Activated B cell treated with CpG ODN at 0.5 μM for 24 hours (primary cell): ENCODE data around the gene MAP3K21. TPM values are rescaled to one million over a fixed set of nuclear protein-coding genes. Genes with fewer than 3 reads are reported as not detected.

Experiments used
- ATAC-seq: fragments of 200-7000 bp; cut with Tn5 transposase; one replicate; pipeline ENCODE4 v1.10.0; 2021; ENCODE audit warnings: low read depth, mild to moderate bottlenecking, moderate library complexity
- CTCF ChIA-PET: fragments of 350-600 bp; sonication (Branson Sonifier 250); formaldehyde crosslinking; loops from one replicate; lab custom pipeline; 2021; ENCODE audit warnings: antibody characterized with exemption; lab: Charles Lee
- POLR2A ChIA-PET: fragments of 350-600 bp; sonication (Branson Sonifier 250); formaldehyde crosslinking; loops from one replicate; lab custom pipeline; 2021; ENCODE audit warnings: antibody characterized with exemption; lab: Charles Lee
- DNase-seq: peaks from one replicate; pipeline ENCODE4 v3.0.0; 2022
- H3K27ac Mint-ChIP-seq: one replicate; pipeline ENCODE4 v1.8.0; 2020; ENCODE audit warnings: mixed read lengths
- H3K27me3 Mint-ChIP-seq: one replicate; pipeline ENCODE4 v1.8.0; 2021; ENCODE audit warnings: mixed read lengths
- H3K36me3 Mint-ChIP-seq: one replicate; pipeline ENCODE4 v1.8.0; 2021; ENCODE audit warnings: low read depth, mixed read lengths
- H3K4me1 Mint-ChIP-seq: one replicate; pipeline ENCODE4 v1.8.0; 2021; ENCODE audit warnings: mixed read lengths
- H3K4me3 Mint-ChIP-seq: one replicate; pipeline ENCODE4 v1.8.0; 2020; ENCODE audit warnings: mild to moderate bottlenecking, mixed read lengths
- H3K9me3 Mint-ChIP-seq: one replicate; pipeline ENCODE4 v1.8.0; 2020; ENCODE audit warnings: mixed read lengths
- intact Hi-C: fragments of 100-400 bp; cut with micrococcal nuclease; formaldehyde crosslinking; loops from one replicate; pipeline ENCODE4 v1.15.1; 2024
- total RNA-seq: library from RNA; stranded (reverse); gene quantifications from 2 replicates; pipeline ENCODE4 v1.2.3, GENCODE V29; 2022
- TF ChIP-seq, protein P1 (sequence below): fragments of 200-600 bp; IDR thresholded peaks from one replicate; pipeline ENCODE4 v1.8.0; 2022; ENCODE audit warnings: antibody characterized with exemption, mild to moderate bottlenecking

The MAP3K21 gene
- total RNA-seq, 1 donor from 2014 or later: 1.5 TPM

DNA sequence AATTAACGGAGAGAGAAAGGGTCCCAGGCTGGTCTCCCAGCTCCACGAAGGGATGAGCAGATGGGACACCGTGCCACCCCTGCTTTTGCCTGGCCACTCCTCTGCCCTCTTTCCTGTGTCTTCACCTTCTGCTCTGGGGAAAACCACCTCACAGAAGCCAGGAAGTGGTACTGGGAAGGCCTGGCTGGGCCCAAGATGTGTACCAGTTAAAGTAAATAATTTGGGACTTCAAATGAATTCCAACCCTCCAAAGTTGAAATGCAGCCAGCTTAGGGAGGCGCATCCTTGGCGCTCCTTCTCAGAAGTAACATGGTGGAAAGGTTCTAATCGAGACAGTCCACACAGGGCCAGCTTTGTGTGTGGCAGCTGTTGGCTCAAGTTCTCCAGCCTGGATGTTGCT lies 45.7 kb downstream of the MAP3K21 start:
- intact Hi-C loops: no loop called here
- POLR2A ChIA-PET: no interaction called here
- H3K9me3 Mint-ChIP-seq: no peaks in the 10 kb centered on the region
- TF ChIP-seq, protein P1, sequence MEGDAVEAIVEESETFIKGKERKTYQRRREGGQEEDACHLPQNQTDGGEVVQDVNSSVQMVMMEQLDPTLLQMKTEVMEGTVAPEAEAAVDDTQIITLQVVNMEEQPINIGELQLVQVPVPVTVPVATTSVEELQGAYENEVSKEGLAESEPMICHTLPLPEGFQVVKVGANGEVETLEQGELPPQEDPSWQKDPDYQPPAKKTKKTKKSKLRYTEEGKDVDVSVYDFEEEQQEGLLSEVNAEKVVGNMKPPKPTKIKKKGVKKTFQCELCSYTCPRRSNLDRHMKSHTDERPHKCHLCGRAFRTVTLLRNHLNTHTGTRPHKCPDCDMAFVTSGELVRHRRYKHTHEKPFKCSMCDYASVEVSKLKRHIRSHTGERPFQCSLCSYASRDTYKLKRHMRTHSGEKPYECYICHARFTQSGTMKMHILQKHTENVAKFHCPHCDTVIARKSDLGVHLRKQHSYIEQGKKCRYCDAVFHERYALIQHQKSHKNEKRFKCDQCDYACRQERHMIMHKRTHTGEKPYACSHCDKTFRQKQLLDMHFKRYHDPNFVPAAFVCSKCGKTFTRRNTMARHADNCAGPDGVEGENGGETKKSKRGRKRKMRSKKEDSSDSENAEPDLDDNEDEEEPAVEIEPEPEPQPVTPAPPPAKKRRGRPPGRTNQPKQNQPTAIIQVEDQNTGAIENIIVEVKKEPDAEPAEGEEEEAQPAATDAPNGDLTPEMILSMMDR: no peak
- CTCF ChIA-PET: no interaction called here
- no peak overlapping the region for H3K27ac Mint-ChIP-seq
- H3K4me3 Mint-ChIP-seq: no peak overlapping the region
- H3K36me3 Mint-ChIP-seq: no peaks in the 10 kb centered on the region
- H3K4me1 Mint-ChIP-seq: no peaks in the 10 kb centered on the region
- no peak for DNase-seq
- H3K27me3 Mint-ChIP-seq: no peaks in the 10 kb centered on the region
- ATAC-seq: no peak

GRCh38 chr1:233375653-233376052 lies 48.1 kb downstream of the MAP3K21 start:
- ChIA-PET CTCF (no interaction called here), POLR2A (no interaction called here)
- ATAC-seq (no peak), DNase-seq (no peak)
- TF ChIP-seq, protein P1: no peak
- intact Hi-C loops: no loop called here
- Mint-ChIP-seq H3K9me3 (no peaks in the 10 kb centered on the region), H3K36me3 (no peaks in the 10 kb centered on the region), H3K4me1 (no peaks in the 10 kb centered on the region), H3K4me3 (no peak overlapping the region), H3K27me3 (no peaks in the 10 kb centered on the region), H3K27ac (no peak overlapping the region)

- H3K4me1 Mint-ChIP-seq: no peaks in the 10 kb centered on the region
- TF ChIP-seq, protein P1: no peak
- no peak for ATAC-seq
- intact Hi-C loops: no loop called here
- ChIA-PET CTCF (no interaction called here), POLR2A (no interaction called here)
- no peaks in the 10 kb centered on the region for H3K27me3 Mint-ChIP-seq
- DNase-seq: no peak
- no peaks in the 10 kb centered on the region for H3K36me3 Mint-ChIP-seq
- no peak overlapping the region for H3K4me3 Mint-ChIP-seq
- no peaks in the 10 kb centered on the region for H3K9me3 Mint-ChIP-seq
- H3K27ac Mint-ChIP-seq: no peak overlapping the region
These were observed 49.0 kb downstream of the MAP3K21 start for GRCh38 chr1:233376382-233377110.

GRCh38 chr1:233379869-233380438 lies 52.4 kb downstream of the MAP3K21 start:
- Mint-ChIP-seq H3K9me3 (no peaks in the 10 kb centered on the region), H3K36me3 (peaks cover 7% of the 10 kb centered on the region), H3K4me3 (no peak overlapping the region), H3K27me3 (no peaks in the 10 kb centered on the region), H3K27ac (no peak overlapping the region), H3K4me1 (no peaks in the 10 kb centered on the region)
- ChIA-PET POLR2A (no interaction called here), CTCF (no interaction called here)
- TF ChIP-seq, protein P1: no peak
- ATAC-seq (no peak), DNase-seq (no peak)
- intact Hi-C loops: no loop called here

DNA sequence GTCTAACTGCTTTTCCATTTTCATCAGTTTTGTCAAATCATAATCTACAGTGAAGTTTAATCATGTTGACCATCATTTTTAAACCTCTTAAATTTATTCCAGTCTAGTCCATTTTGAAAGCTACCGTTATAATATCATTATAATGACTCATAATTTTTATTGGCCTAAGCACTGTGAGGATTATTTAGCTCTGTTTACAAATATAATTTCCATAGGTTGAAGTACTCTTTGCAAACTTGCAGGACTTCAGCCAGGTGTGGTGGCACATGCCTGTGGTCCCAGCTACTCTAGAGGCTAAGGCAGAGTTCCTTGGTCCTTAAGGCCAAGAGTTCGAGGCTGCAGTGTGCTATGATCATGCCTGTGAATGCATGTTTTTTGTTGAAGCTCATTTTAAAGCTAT lies 54.3 kb downstream of the MAP3K21 start:
- DNase-seq (no peak), ATAC-seq (no peak)
- ChIA-PET POLR2A (no interaction called here), CTCF (no interaction called here)
- Mint-ChIP-seq H3K9me3 (no peaks in the 10 kb centered on the region), H3K27ac (no peak overlapping the region), H3K27me3 (no peaks in the 10 kb centered on the region), H3K36me3 (peaks cover 7% of the 10 kb centered on the region), H3K4me1 (no peaks in the 10 kb centered on the region), H3K4me3 (no peak overlapping the region)
- TF ChIP-seq, protein P1: no peak
- intact Hi-C loops: no loop called here
